Femur (tissue), 1 donor: ENCODE results near the gene GGT6.

Source experiments
- DNase-seq: peaks from one replicate; pipeline ENCODE4 v3.0.0-alpha.2; 2017

The GGT6 gene

GRCh38 chr17:4536742-4537411 lies 23.5 kb downstream of the GGT6 start:
- DNase-seq = no peak

- DNase-seq = no peak
Measured at GRCh38 chr17:4536259-4536741, 24.1 kb downstream of the GGT6 start.

GRCh38 chr17:4535667-4536258 lies 24.6 kb downstream of the GGT6 start:
- DNase-seq = no peak

- no peak for DNase-seq
Measured at GRCh38 chr17:4534928-4535666, 25.3 kb downstream of the GGT6 start.

GRCh38 chr17:4534515-4534914 lies 25.9 kb downstream of the GGT6 start:
- DNase-seq = no peak

- DNase-seq = peak; percentile 59
Measured at GRCh38 chr17:4533523-4534504, 26.6 kb downstream of the GGT6 start.

- DNase-seq = no peak
Measured at GRCh38 chr17:4532860-4533522, 27.4 kb downstream of the GGT6 start.

- DNase-seq = no peak
Measured at GRCh38 chr17:4531988-4532736, 28.2 kb downstream of the GGT6 start.

GRCh38 chr17:4530799-4531730 lies 29.3 kb downstream of the GGT6 start:
- DNase-seq = no peak

- DNase-seq = no peak
Measured at GRCh38 chr17:4529533-4530152, 30.7 kb downstream of the GGT6 start.

- DNase-seq = no peak
Measured at GRCh38 chr17:4527566-4528125, 32.7 kb downstream of the GGT6 start.

GRCh38 chr17:4527134-4527533 lies 33.2 kb downstream of the GGT6 start:
- no peak for DNase-seq

- no peak for DNase-seq
Measured at GRCh38 chr17:4525691-4526397, 34.5 kb downstream of the GGT6 start.

- no peak for DNase-seq
Measured at GRCh38 chr17:4523946-4524345, 36.4 kb downstream of the GGT6 start.

- no peak for DNase-seq
Measured at GRCh38 chr17:4522661-4523060, 37.7 kb downstream of the GGT6 start.

GRCh38 chr17:4520894-4521600 lies 39.3 kb downstream of the GGT6 start:
- no peak for DNase-seq

- no peak for DNase-seq
Measured at GRCh38 chr17:4520060-4520893, 40.1 kb downstream of the GGT6 start.
